Loucy (cell line): Measurements from ENCODE around the gene PTBP1.

Source experiments
- H2AFZ ChIP-seq: fragments of 200-600 bp; sonication (generic); 2 replicates; pipeline ENCODE4 v1.6.0; 2016; ENCODE audit warnings: antibody characterized with exemption, mild to moderate bottlenecking, low read length, moderate library complexity
- H3F3A ChIP-seq: fragments of 200-600 bp; 2 replicates; pipeline ENCODE4 v1.6.0; 2016; ENCODE audit warnings: antibody characterized with exemption, low read depth, mild to moderate bottlenecking
- H3K27me3 ChIP-seq: fragments of 200-600 bp; sonication (generic); 2 replicates; pipeline ENCODE4 v1.6.1; 2014; ENCODE audit warnings: low read length, mild to moderate bottlenecking; ENCODE audit not compliant: insufficient read depth, poor library complexity, severe bottlenecking
- H3K36me3 ChIP-seq: fragments of 200-600 bp; sonication (generic); 2 replicates; pipeline ENCODE4 v1.6.1; 2016; ENCODE audit warnings: low read length; ENCODE audit not compliant: insufficient read depth
- H3K4me1 ChIP-seq: fragments of 200-600 bp; sonication (generic); 2 replicates; pipeline ENCODE4 v1.5.1; 2014; ENCODE audit warnings: low read length, mild to moderate bottlenecking; ENCODE audit not compliant: insufficient read depth, poor library complexity, severe bottlenecking
- H3K4me2 ChIP-seq: fragments of 200-600 bp; sonication (generic); 2 replicates; pipeline ENCODE4 v1.6.0; 2014; ENCODE audit warnings: antibody characterized with exemption, low read length, low read depth, mild to moderate bottlenecking; ENCODE audit not compliant: poor library complexity, severe bottlenecking
- H3K4me3 ChIP-seq: fragments of 200-600 bp; sonication (generic); 2 replicates; pipeline ENCODE4 v1.5.1; 2014; ENCODE audit warnings: low read length, mild to moderate bottlenecking, mixed read lengths; ENCODE audit not compliant: poor library complexity, severe bottlenecking
- H3K79me2 ChIP-seq: fragments of 200-600 bp; sonication (generic); 2 replicates; pipeline ENCODE4 v1.6.1; 2014; ENCODE audit warnings: low read length; ENCODE audit not compliant: insufficient read depth
- H3K9ac ChIP-seq: fragments of 200-600 bp; sonication (generic); 2 replicates; pipeline ENCODE4 v1.6.0; 2014; ENCODE audit warnings: mild to moderate bottlenecking, low read depth, low read length, moderate library complexity; ENCODE audit not compliant: poor library complexity, severe bottlenecking
- H3K9me2 ChIP-seq: fragments of 200-600 bp; sonication (generic); replicated peaks from 2 replicates; pipeline ENCODE4 v1.6.1; 2016; ENCODE audit warnings: low read depth, low read length, mixed read lengths
- H3K9me3 ChIP-seq: fragments of 200-600 bp; sonication (generic); 2 replicates; pipeline ENCODE4 v1.6.1; 2014; ENCODE audit warnings: mild to moderate bottlenecking, antibody characterized with exemption, low read length, low read depth; ENCODE audit not compliant: insufficient read depth
- H4K20me1 ChIP-seq: fragments of 200-600 bp; sonication (generic); 2 replicates; pipeline ENCODE4 v1.6.0; 2014; ENCODE audit warnings: antibody characterized with exemption, low read length, mild to moderate bottlenecking; ENCODE audit not compliant: insufficient read depth, poor library complexity, severe bottlenecking
- EZH2phosphoT487 ChIP-seq: fragments of 200-600 bp; IDR thresholded peaks from 2 replicates; pipeline ENCODE4 v1.6.1; 2018; ENCODE audit warnings: antibody characterized with exemption, mild to moderate bottlenecking, moderate library complexity, borderline replicate concordance
- TF ChIP-seq, protein P1 (sequence below): fragments of 200-600 bp; sonication (generic); conservative IDR thresholded peaks from 2 replicates; pipeline ENCODE4 v1.5.1; 2014; ENCODE audit warnings: mild to moderate bottlenecking, antibody characterized with exemption, low read length

The PTBP1 gene

DNA sequence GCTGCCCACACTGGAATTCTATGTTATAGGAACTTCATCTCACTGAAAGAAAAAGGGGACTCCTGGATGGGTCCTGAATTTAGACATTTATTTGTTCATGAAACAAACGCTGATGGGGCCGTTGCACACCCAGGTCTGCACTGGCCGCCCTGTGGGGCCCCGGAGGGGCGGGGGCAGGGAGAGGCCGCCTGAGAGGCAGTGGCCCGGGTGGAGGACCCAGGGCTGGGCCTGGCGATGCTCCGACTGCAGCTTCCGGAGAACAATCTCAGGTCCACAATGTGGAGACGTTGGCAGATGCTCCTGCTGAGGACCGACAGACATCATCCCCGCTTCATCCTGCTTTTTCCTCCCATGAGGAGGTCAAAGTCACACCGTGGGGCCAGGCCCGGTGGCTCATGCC lies 16.3 kb upstream of the PTBP1 start:
- H3K9me3 ChIP-seq: no peaks in the 10 kb centered on the region
- H2AFZ ChIP-seq: no peak overlapping the region
- no peaks in the 10 kb centered on the region for H3F3A ChIP-seq
- no peaks in the 10 kb centered on the region for H3K36me3 ChIP-seq
- H3K27me3 ChIP-seq: no peaks in the 10 kb centered on the region
- H3K9ac ChIP-seq: no peak overlapping the region
- no peaks in the 10 kb centered on the region for H4K20me1 ChIP-seq
- H3K9me2 ChIP-seq: no peaks in the 10 kb centered on the region
- H3K79me2 ChIP-seq: no peaks in the 10 kb centered on the region
- H3K4me1 ChIP-seq: no peaks in the 10 kb centered on the region
- no peak for TF ChIP-seq EZH2phosphoT487
- TF ChIP-seq, protein P1, sequence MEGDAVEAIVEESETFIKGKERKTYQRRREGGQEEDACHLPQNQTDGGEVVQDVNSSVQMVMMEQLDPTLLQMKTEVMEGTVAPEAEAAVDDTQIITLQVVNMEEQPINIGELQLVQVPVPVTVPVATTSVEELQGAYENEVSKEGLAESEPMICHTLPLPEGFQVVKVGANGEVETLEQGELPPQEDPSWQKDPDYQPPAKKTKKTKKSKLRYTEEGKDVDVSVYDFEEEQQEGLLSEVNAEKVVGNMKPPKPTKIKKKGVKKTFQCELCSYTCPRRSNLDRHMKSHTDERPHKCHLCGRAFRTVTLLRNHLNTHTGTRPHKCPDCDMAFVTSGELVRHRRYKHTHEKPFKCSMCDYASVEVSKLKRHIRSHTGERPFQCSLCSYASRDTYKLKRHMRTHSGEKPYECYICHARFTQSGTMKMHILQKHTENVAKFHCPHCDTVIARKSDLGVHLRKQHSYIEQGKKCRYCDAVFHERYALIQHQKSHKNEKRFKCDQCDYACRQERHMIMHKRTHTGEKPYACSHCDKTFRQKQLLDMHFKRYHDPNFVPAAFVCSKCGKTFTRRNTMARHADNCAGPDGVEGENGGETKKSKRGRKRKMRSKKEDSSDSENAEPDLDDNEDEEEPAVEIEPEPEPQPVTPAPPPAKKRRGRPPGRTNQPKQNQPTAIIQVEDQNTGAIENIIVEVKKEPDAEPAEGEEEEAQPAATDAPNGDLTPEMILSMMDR: no peak
- no peak overlapping the region for H3K4me2 ChIP-seq
- no peak overlapping the region for H3K4me3 ChIP-seq

DNA sequence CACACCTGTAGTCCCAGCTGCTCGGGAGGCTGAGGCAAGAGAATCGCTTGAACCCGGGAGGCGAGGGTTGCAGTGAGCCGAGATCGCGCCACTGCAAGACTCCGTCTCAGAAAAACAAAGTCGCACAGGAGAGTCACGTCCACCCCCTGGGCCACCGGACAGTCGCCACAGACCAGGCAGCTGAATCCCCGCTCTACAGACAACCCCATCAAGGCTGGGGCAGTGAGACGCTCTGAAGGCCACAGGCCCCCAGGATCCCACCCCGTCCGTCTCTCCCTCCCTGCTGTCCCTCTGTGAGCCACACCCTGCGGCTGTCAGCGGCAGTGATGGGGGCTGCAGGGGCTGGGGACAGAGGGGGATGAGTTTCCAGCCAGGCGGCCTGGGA lies 15.5 kb upstream of the PTBP1 start:
- Histone ChIP-seq H3K9ac (no peak overlapping the region), H4K20me1 (no peaks in the 10 kb centered on the region), H3K27me3 (no peaks in the 10 kb centered on the region), H3K9me3 (no peaks in the 10 kb centered on the region), H3F3A (no peaks in the 10 kb centered on the region), H3K36me3 (no peaks in the 10 kb centered on the region), H3K79me2 (no peaks in the 10 kb centered on the region), H3K4me3 (no peak overlapping the region), H3K9me2 (no peaks in the 10 kb centered on the region), H3K4me1 (no peaks in the 10 kb centered on the region), H2AFZ (no peak overlapping the region), H3K4me2 (no peak overlapping the region)
- TF ChIP-seq, protein P1: no peak
- TF ChIP-seq EZH2phosphoT487: no peak

DNA sequence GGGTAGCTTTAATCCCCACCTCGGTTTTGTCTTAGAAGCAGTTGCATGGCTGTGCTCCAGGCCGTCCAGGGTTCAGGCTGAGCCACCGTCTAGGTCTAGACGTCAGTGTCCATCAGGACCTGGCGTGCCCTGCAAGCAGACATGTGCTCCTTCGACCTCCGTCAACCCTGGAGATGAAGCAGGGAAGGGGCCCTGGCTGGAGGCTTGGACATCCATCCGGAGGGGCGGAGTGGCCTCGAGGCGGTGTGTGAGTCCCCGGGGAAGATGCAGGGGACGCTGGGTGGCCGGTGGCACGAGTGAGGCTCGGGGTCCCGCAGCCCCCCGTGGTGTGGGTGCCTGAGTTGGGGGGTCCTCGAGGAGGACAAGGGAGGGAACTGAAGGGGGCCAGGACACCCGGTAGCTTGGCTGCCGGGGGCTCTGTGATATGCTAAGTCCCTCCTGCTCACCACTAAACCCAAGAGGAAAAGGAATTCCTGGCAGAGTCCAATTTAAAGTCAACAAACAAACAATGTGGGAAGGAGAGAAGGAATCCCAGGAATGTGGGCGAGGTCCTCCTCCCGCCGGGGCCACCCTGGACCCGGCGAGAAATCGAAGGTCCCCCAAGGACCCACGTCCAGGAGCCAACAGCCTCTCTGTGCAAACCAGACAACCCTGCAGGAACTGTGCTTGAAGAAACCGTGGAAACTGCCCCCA lies 14.9 kb upstream of the PTBP1 start:
- Histone ChIP-seq H3F3A (no peaks in the 10 kb centered on the region), H3K9me3 (no peaks in the 10 kb centered on the region), H4K20me1 (no peaks in the 10 kb centered on the region), H3K4me3 (no peak overlapping the region), H3K4me1 (no peaks in the 10 kb centered on the region), H3K9me2 (no peaks in the 10 kb centered on the region), H3K79me2 (no peaks in the 10 kb centered on the region), H3K36me3 (no peaks in the 10 kb centered on the region), H3K4me2 (no peak overlapping the region), H3K9ac (no peak overlapping the region), H3K27me3 (no peaks in the 10 kb centered on the region), H2AFZ (no peak overlapping the region)
- TF ChIP-seq EZH2phosphoT487: no peak
- TF ChIP-seq, protein P1: no peak
